HepG2 (cell line): ENCODE data around the gene HS3ST3B1. TPM values are rescaled to one million over a fixed set of nuclear protein-coding genes. Genes with fewer than 3 reads are reported as not detected.

Experiments used
- BRD4 ChIP-seq: sonication (generic); formaldehyde crosslinking; IDR thresholded peaks from 2 replicates; pipeline ENCODE4 v1.4.0; 2020; ENCODE audit warnings: missing genetic modification reagents
- FOXK2 ChIP-seq: fragments of 450-650 bp; IDR thresholded peaks from 2 replicates; pipeline ENCODE4 v1.6.1; 2016
- HDAC2 ChIP-seq: sonication (generic); formaldehyde crosslinking; IDR thresholded peaks from 2 replicates; pipeline ENCODE4 v1.4.0; 2020; ENCODE audit warnings: missing genetic modification reagents
- KLF16 ChIP-seq, 2 experiments: sonication (generic) in 1 of 2; formaldehyde crosslinking in 1 of 2; IDR thresholded peaks; 2 replicates each; pipeline versions ENCODE4 v1.6.1 to v1.8.0; 2016 to 2023; ENCODE audit warnings: missing genetic modification reagents in 2 of 2, missing compliant biosample characterization in 1 of 2
- LBX2 ChIP-seq: sonication (generic); formaldehyde crosslinking; IDR thresholded peaks from 2 replicates; pipeline ENCODE4 v1.5.0; 2020; ENCODE audit warnings: missing genetic modification reagents, mild to moderate bottlenecking, borderline replicate concordance
- NONO ChIP-seq, 2 experiments: fragments of 450-650 bp in 1 of 2; sonication (generic) in 1 of 2; formaldehyde crosslinking in 1 of 2; IDR thresholded peaks in 1 of 2; conservative IDR thresholded peaks in 1 of 2; 2 replicates each; pipeline versions ENCODE4 v1.6.1 to v1.8.0; 2017 to 2022; ENCODE audit warnings: mild to moderate bottlenecking in 1 of 2, missing genetic modification reagents in 1 of 2, moderate library complexity in 1 of 2
- RFX5 ChIP-seq: IDR thresholded peaks from 2 replicates; pipeline ENCODE4 v1.6.1; 2011; ENCODE audit warnings: low read depth, low read length, improper control_type of control experiment
- SNAPC4 ChIP-seq: sonication (generic); formaldehyde crosslinking; IDR thresholded peaks from 2 replicates; pipeline ENCODE4 v1.4.0; 2020; ENCODE audit warnings: mild to moderate bottlenecking, missing genetic modification reagents
- TEAD3 ChIP-seq: optimal IDR thresholded peaks from 2 replicates; pipeline ENCODE3; 2016; ENCODE audit warnings: borderline replicate concordance
- ZNF687 ChIP-seq: sonication (generic); formaldehyde crosslinking; IDR thresholded peaks from 2 replicates; pipeline ENCODE4 v1.5.1; 2020; ENCODE audit warnings: mild to moderate bottlenecking, missing genetic modification reagents, moderate library complexity
- ZNF747 ChIP-seq: sonication (generic); formaldehyde crosslinking; IDR thresholded peaks from 2 replicates; pipeline ENCODE4 v1.8.1; 2023; ENCODE audit warnings: missing genetic modification reagents, mild to moderate bottlenecking, borderline replicate concordance
- polyA plus RNA-seq, 8 experiments: library from polyadenylated mRNA; depleted of rRNA in 3 of 8; stranded (reverse) in 7 of 8; unstranded in 1 of 8; fragments of >200 nt; fragmentation: Illumina TruSeq in 4 of 8; extraction: Trizol in 4 of 8; gene quantifications; 2 replicates each; pipeline versions ENCODE4 v1.2.1 to v1.2.3, GENCODE V29; 2011 to 2016; ENCODE audit warnings: low read depth in 4 of 8, missing spikeins in 1 of 8, mixed read lengths in 1 of 8; ENCODE audit not compliant: insufficient read depth in 1 of 8
- total RNA-seq, 5 experiments: library from RNA; depleted of rRNA; stranded (reverse); fragments of >200 nt; fragmentation: Illumina TruSeq; extraction: Trizol; gene quantifications; 2 replicates each; pipeline ENCODE4 v1.2.3, GENCODE V29; 2016; ENCODE audit warnings: low read depth in 1 of 5
- TF ChIP-seq, protein P1 (sequence below): sonication (generic); formaldehyde crosslinking; IDR thresholded peaks from 2 replicates; pipeline ENCODE4 v1.5.0; 2020; ENCODE audit warnings: mild to moderate bottlenecking, missing genetic modification reagents

Gene HS3ST3B1
- total and polyA plus RNA-seq, 2 of the 13 experiments (the other 11 are each of a cell fraction or from before 2014, with no cell fraction given): 15.7 to 39.5 TPM

DNA sequence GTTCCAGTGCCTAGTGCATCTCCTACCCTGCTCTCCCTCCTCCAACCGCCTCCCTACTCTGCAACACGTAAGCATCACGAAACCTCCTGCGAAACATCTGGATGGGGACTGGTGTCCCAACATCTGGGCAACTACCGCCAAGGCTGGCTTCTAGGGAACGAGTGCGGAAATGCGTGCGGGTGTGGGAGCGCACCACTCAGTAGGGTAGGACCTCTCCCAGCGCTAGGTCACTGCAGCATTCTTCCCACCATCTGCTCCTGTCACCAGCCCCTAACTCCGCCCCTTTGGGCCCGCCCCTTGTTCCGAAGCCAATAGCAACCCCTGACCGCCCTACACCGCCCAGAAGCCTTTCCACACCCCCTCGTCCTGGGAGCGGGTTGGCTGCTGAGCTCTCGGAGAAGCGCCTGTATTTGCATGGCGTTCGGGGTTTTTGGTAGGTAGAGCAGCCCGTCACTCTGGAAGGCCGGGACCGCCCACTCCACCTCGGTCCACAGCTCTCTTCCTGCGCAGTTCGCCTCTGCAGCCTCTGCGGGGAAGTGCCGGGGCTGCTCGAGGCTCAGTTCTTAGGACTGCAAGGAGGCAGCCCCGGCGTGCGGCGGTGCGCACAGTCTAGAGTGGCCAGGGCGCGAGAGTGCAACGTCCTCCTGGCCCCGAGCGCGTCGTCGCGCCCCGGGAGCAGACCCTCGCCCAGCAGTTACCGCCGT, at the start of gene HS3ST3B1 (continued):
- TF ChIP-seq, protein P1, sequence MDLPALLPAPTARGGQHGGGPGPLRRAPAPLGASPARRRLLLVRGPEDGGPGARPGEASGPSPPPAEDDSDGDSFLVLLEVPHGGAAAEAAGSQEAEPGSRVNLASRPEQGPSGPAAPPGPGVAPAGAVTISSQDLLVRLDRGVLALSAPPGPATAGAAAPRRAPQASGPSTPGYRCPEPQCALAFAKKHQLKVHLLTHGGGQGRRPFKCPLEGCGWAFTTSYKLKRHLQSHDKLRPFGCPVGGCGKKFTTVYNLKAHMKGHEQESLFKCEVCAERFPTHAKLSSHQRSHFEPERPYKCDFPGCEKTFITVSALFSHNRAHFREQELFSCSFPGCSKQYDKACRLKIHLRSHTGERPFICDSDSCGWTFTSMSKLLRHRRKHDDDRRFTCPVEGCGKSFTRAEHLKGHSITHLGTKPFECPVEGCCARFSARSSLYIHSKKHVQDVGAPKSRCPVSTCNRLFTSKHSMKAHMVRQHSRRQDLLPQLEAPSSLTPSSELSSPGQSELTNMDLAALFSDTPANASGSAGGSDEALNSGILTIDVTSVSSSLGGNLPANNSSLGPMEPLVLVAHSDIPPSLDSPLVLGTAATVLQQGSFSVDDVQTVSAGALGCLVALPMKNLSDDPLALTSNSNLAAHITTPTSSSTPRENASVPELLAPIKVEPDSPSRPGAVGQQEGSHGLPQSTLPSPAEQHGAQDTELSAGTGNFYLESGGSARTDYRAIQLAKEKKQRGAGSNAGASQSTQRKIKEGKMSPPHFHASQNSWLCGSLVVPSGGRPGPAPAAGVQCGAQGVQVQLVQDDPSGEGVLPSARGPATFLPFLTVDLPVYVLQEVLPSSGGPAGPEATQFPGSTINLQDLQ (CRISPR knock-in tag): peak; percentile 36; the same call in 1 of the 2 replicates
- TF ChIP-seq LBX2 (CRISPR knock-in tag): no peak
- no peak for TF ChIP-seq NONO (IDR thresholded peaks at IDR 0.05)
- TF ChIP-seq NONO (CRISPR knock-in tag; conservative IDR thresholded peaks at IDR 0.05): no peak; the same call in 1 of the 2 replicates
- no peak; the same call in none of the 2 replicates for TF ChIP-seq ZNF747 (CRISPR knock-in tag)
- TF ChIP-seq HDAC2 (CRISPR knock-in tag): peak; percentile 67; the same call in 1 of the 2 replicates
- peak; percentile 50 for TF ChIP-seq TEAD3 (CRISPR knock-in tag)
- peak in 1 of 2 experiments; percentile 72; a peak in 1 of 4 replicates for TF ChIP-seq KLF16 (CRISPR knock-in tag; IDR thresholded peaks at IDR 0.05)
- TF ChIP-seq ZNF687 (CRISPR knock-in tag): peak; percentile 82
- peak; percentile 25; the same call in 1 of the 2 replicates for TF ChIP-seq BRD4 (CRISPR knock-in tag)
- peak; percentile 84 for TF ChIP-seq SNAPC4 (CRISPR knock-in tag)
- TF ChIP-seq FOXK2: peak; percentile 43; the same call in 1 of the 2 replicates
- no peak; the same call in 1 of the 2 replicates for TF ChIP-seq RFX5
